Liver (tissue), 9 donors: ENCODE measurements around the gene GPANK1. TPM values are rescaled to one million over a fixed set of nuclear protein-coding genes. Genes with fewer than 3 reads are reported as not detected.
A peak's percentile ranks its signal among the peaks of the same experiment; 100 is the strongest.

Source experiments
- DNase-seq: peaks from one replicate; pipeline ENCODE4 v3.0.0-alpha.2; 2017; ENCODE audit warnings: low spot score
- H3K27ac ChIP-seq, 2 donors: one replicate each; pipeline ENCODE4 v1.7.0; 2013; ENCODE audit warnings: inconsistent platforms in 2 of 2, low read length in 2 of 2, control low read depth in 1 of 2, low read depth in 1 of 2, mild to moderate bottlenecking in 1 of 2
- H3K27me3 ChIP-seq, 4 donors: one replicate each; pipeline versions ENCODE4 v1.6.1 to v1.7.0; 2013; ENCODE audit warnings: low read length in 3 of 4, inconsistent platforms in 1 of 4, mild to moderate bottlenecking in 1 of 4, moderate library complexity in 1 of 4; ENCODE audit not compliant: control insufficient read depth in 4 of 4, insufficient read depth in 4 of 4
- H3K36me3 ChIP-seq, 4 donors: one replicate each; pipeline versions ENCODE4 v1.6.1 to v1.7.0; 2013; ENCODE audit warnings: low read length in 3 of 4, mild to moderate bottlenecking in 3 of 4, low read depth in 1 of 4, moderate library complexity in 1 of 4; ENCODE audit not compliant: control insufficient read depth in 4 of 4, insufficient read depth in 3 of 4
- H3K4me1 ChIP-seq, 4 donors: one replicate each; pipeline versions ENCODE4 v1.6.1 to v1.7.0; 2013; ENCODE audit warnings: low read length in 3 of 4, mild to moderate bottlenecking in 3 of 4, moderate library complexity in 1 of 4; ENCODE audit not compliant: control insufficient read depth in 4 of 4, insufficient read depth in 4 of 4
- H3K4me3 ChIP-seq, 3 donors: one replicate each; pipeline versions ENCODE4 v1.6.1 to v1.7.0; 2013; ENCODE audit warnings: low read length in 3 of 3, control low read depth in 1 of 3, low read depth in 1 of 3, mild to moderate bottlenecking in 1 of 3
- H3K9ac ChIP-seq, 2 donors: one replicate each; pipeline ENCODE4 v1.7.0; 2013; ENCODE audit warnings: low read length in 2 of 2, mild to moderate bottlenecking in 2 of 2, moderate library complexity in 2 of 2, control low read depth in 1 of 2, low read depth in 1 of 2
- H3K9me3 ChIP-seq, 4 donors: one replicate each; pipeline versions ENCODE4 v1.6.1 to v1.7.0; 2013; ENCODE audit warnings: low read length in 3 of 4; ENCODE audit not compliant: control insufficient read depth in 4 of 4
- CTCF ChIP-seq: fragments of 150-350 bp; IDR thresholded peaks from 2 replicates; pipeline ENCODE4 v1.5.1; 2017; ENCODE audit warnings: improper control_type of control experiment, low read depth, low read length; ENCODE audit not compliant: missing input control
- EGR1 ChIP-seq, 2 donors: IDR thresholded peaks; 2 replicates each; pipeline ENCODE4 v1.6.1; 2016 to 2018; ENCODE audit warnings: antibody characterized with exemption in 2 of 2, low read depth in 2 of 2
- FOXA1 ChIP-seq: IDR thresholded peaks from 2 replicates; pipeline ENCODE4 v1.6.1; 2016; ENCODE audit warnings: antibody characterized with exemption
- FOXA2 ChIP-seq: IDR thresholded peaks from 2 replicates; pipeline ENCODE4 v1.6.1; 2016; ENCODE audit warnings: antibody characterized with exemption
- GABPA ChIP-seq, 2 donors: IDR thresholded peaks in 1 of 2; conservative IDR thresholded peaks in 1 of 2; 2 replicates each; pipeline ENCODE4 v1.6.1; 2016; ENCODE audit warnings: antibody characterized with exemption in 2 of 2, mild to moderate bottlenecking in 1 of 2, moderate library complexity in 1 of 2
- HNF4A ChIP-seq, 2 donors: conservative IDR thresholded peaks; 2 replicates each; pipeline ENCODE4 v1.6.1; 2016; ENCODE audit warnings: antibody characterized with exemption in 2 of 2, mild to moderate bottlenecking in 2 of 2
- HNF4G ChIP-seq: IDR thresholded peaks from 2 replicates; pipeline ENCODE4 v1.6.1; 2016; ENCODE audit warnings: antibody characterized with exemption
- JUND ChIP-seq, 2 donors: IDR thresholded peaks; 2 replicates each; pipeline ENCODE4 v1.6.1; 2016; ENCODE audit warnings: antibody characterized with exemption in 2 of 2
- NR2F2 ChIP-seq: IDR thresholded peaks from 2 replicates; pipeline ENCODE4 v1.6.1; 2016; ENCODE audit warnings: antibody characterized with exemption
- RAD21 ChIP-seq, 2 donors: IDR thresholded peaks; 2 replicates each; pipeline ENCODE4 v1.6.1; 2016; ENCODE audit warnings: antibody characterized with exemption in 2 of 2, mild to moderate bottlenecking in 2 of 2
- SP1 ChIP-seq: IDR thresholded peaks from 2 replicates; pipeline ENCODE4 v1.6.1; 2018; ENCODE audit warnings: antibody characterized with exemption, mild to moderate bottlenecking
- TAF1 ChIP-seq: conservative IDR thresholded peaks from 2 replicates; pipeline ENCODE4 v1.6.1; 2016; ENCODE audit warnings: antibody characterized with exemption, mild to moderate bottlenecking
- YY1 ChIP-seq: IDR thresholded peaks from 2 replicates; pipeline ENCODE4 v1.6.1; 2016; ENCODE audit warnings: antibody characterized with exemption, mild to moderate bottlenecking
- ZBTB33 ChIP-seq: IDR thresholded peaks from 2 replicates; pipeline ENCODE4 v1.6.1; 2016; ENCODE audit warnings: antibody characterized with exemption
- WGBS: extraction: QIAGEN DNeasy Blood & Tissue Kit; methylation state at CpG from one replicate; pipeline ENCODE4 v1.1.7; 2013; 5-methylcytosine and 5-hydroxymethylcytosine counted together
- polyA plus RNA-seq, 2 donors: library from polyadenylated mRNA; stranded (reverse) in 1 of 2; unstranded in 1 of 2; fragments of 200-250 nt in 1 of 2; fragments of >200 nt in 1 of 2; fragmentation: Nextera tagmentation in 1 of 2; extraction: Ambion mirVana in 1 of 2; gene quantifications; one replicate each; pipeline versions ENCODE4 v1.2.1 to v1.2.3, GENCODE V29; 2013 to 2015
- total RNA-seq, 2 donors: library from RNA; depleted of rRNA; stranded (reverse); fragments of >200 nt; gene quantifications; one replicate each; pipeline ENCODE4 v1.2.3, GENCODE V29; 2014
- TF ChIP-seq, protein P1 (sequence below): IDR thresholded peaks from 2 replicates; pipeline ENCODE4 v1.6.1; 2016; ENCODE audit warnings: antibody characterized with exemption
- TF ChIP-seq, protein P2 (sequence below): IDR thresholded peaks from 2 replicates; pipeline ENCODE4 v1.6.1; 2016; ENCODE audit warnings: antibody characterized with exemption, mild to moderate bottlenecking
- TF ChIP-seq, protein P3 (sequence below): IDR thresholded peaks from 2 replicates; pipeline ENCODE4 v1.6.1; 2016; ENCODE audit warnings: antibody characterized with exemption
- donor health status: healthy.
- donor health status: healthy.
- donor health status: healthy.
- donor health status: healthy.
- donor health status: healthy.

The GPANK1 gene
- total and polyA plus RNA-seq, 4 donors, result 7.6 to 13.9 (median 11.2) TPM

- TF ChIP-seq, protein P1, sequence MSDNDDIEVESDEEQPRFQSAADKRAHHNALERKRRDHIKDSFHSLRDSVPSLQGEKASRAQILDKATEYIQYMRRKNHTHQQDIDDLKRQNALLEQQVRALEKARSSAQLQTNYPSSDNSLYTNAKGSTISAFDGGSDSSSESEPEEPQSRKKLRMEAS, result peak; percentile 87
- TF ChIP-seq HNF4G, result peak; percentile 15
- TF ChIP-seq FOXA1, result peak; percentile 73
- peak; percentile 92 for TF ChIP-seq YY1
Measured at GRCh38 chr6:31702819-31703716, 38.3 kb upstream of the GPANK1 start, which contains the start of gene ABHD16A (continued).

- peaks cover 0 to 7% (median 4%) of the 10 kb centered on the region in 4 donors for H3K36me3 ChIP-seq
- WGBS, result under 1% methylated on average over 10 of the region's 10 CpGs
- no peak for TF ChIP-seq ZBTB33
Measured at GRCh38 chr6:31702405-31702818, 37.6 kb upstream of the GPANK1 start.

DNA sequence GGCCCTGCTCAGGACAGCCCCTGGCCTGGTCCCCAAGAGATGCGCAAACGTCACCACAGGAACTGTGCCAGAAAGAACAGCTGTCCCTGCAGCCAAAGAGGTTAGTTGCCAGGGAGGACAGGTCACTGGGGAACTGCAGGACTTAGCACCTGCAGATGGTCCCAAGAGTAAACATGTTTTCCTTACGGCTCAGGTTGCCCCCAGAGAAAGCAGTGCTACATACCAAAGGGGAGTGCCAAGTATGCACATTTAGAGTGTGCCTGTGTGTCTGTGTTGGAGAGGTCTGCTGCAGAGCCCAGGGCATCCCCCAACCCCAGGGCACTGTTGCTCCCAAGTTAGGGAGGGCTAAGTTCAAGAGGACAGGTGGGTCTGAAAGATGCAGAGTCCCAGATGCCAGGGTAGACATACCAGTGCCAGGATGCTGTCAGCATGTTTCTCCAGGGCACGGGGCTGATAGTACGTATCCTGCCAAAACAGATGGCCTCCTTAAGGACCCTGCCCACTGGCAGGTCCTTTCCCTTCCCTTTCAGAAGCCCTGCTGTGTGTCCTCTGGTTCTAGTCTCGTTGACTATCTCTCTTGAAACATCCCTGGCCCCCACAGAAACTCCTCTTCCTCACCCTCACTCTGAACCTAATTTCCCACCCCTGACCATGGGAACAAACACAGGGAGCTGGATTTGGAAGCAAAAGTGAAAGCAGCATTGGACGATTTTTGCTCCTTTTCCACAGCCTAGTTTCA, 37.0 kb upstream of the GPANK1 start:
- DNase-seq, result no peak
- no peaks in the 10 kb centered on the region for H3K9me3 ChIP-seq
- no peaks in the 10 kb centered on the region for H3K27me3 ChIP-seq
- peak overlapping the region; percentile 85 to 98 for H3K9ac ChIP-seq
- H3K27ac ChIP-seq, result peak overlapping the region; percentile 94
- peak overlapping the region; percentile 72 to 96 (median 73) for H3K4me3 ChIP-seq
- WGBS, result 24% methylated on average over 7 of the region's 7 CpGs
- peaks cover 2 to 7% (median 5%) of the 10 kb centered on the region in 4 donors for H3K36me3 ChIP-seq
- H3K4me1 ChIP-seq, result peaks cover 0 to 17% (median 14%) of the 10 kb centered on the region in 4 donors
- TF ChIP-seq RAD21 (IDR thresholded peaks at IDR 0.05) (no peak), YY1 (no peak), ZBTB33 (no peak), JUND (IDR thresholded peaks at IDR 0.05) (no peak), TAF1 (no peak), HNF4A (conservative IDR thresholded peaks at IDR 0.05) (no peak), CTCF (no peak), NR2F2 (no peak), GABPA (IDR thresholded peaks at IDR 0.05 in 1 of 2, conservative IDR thresholded peaks at IDR 0.05 in 1 of 2) (no peak), FOXA1 (no peak), SP1 (no peak), EGR1 (IDR thresholded peaks at IDR 0.05; ENCODE audit: low read depth in 2 of 2) (no peak), FOXA2 (no peak)
- TF ChIP-seq, protein P2, sequence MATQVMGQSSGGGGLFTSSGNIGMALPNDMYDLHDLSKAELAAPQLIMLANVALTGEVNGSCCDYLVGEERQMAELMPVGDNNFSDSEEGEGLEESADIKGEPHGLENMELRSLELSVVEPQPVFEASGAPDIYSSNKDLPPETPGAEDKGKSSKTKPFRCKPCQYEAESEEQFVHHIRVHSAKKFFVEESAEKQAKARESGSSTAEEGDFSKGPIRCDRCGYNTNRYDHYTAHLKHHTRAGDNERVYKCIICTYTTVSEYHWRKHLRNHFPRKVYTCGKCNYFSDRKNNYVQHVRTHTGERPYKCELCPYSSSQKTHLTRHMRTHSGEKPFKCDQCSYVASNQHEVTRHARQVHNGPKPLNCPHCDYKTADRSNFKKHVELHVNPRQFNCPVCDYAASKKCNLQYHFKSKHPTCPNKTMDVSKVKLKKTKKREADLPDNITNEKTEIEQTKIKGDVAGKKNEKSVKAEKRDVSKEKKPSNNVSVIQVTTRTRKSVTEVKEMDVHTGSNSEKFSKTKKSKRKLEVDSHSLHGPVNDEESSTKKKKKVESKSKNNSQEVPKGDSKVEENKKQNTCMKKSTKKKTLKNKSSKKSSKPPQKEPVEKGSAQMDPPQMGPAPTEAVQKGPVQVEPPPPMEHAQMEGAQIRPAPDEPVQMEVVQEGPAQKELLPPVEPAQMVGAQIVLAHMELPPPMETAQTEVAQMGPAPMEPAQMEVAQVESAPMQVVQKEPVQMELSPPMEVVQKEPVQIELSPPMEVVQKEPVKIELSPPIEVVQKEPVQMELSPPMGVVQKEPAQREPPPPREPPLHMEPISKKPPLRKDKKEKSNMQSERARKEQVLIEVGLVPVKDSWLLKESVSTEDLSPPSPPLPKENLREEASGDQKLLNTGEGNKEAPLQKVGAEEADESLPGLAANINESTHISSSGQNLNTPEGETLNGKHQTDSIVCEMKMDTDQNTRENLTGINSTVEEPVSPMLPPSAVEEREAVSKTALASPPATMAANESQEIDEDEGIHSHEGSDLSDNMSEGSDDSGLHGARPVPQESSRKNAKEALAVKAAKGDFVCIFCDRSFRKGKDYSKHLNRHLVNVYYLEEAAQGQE, result no peak
- TF ChIP-seq, protein P1, result no peak
- TF ChIP-seq, protein P3, sequence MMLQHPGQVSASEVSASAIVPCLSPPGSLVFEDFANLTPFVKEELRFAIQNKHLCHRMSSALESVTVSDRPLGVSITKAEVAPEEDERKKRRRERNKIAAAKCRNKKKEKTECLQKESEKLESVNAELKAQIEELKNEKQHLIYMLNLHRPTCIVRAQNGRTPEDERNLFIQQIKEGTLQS, result no peak

More at GRCh38 chr6:31702405-31702818, 37.6 kb upstream of the GPANK1 start:
- H3K9ac ChIP-seq, result peak overlapping the region; percentile 85 to 98
- H3K9me3 ChIP-seq, result no peaks in the 10 kb centered on the region
- peaks cover 0 to 17% (median 14%) of the 10 kb centered on the region in 4 donors for H3K4me1 ChIP-seq
- H3K4me3 ChIP-seq, result peak overlapping the region; percentile 72 to 96 (median 73)
- no peak for DNase-seq
- H3K27me3 ChIP-seq, result no peaks in the 10 kb centered on the region
- peak overlapping the region; percentile 94 for H3K27ac ChIP-seq
